ENCODE data around the gene HTT.

- TF ChIP-seq POLR2A (IDR thresholded peaks at IDR 0.05; ENCODE audit: low read length), result no peak
- TF ChIP-seq GATA1 (IDR thresholded peaks at IDR 0.05; ENCODE audit: low read depth, low read length), result no peak
Measured at GRCh38 chr4:3128976-3129375, 54.5 kb downstream of the HTT start.
